ENCODE measurements around the gene SNORC.
"Not testable (repeated sequence)": the region's sequence is repeated elsewhere in the genome, so short reads cannot be mapped to it uniquely, and the experiment has no call there.

SNORC gene

DNA sequence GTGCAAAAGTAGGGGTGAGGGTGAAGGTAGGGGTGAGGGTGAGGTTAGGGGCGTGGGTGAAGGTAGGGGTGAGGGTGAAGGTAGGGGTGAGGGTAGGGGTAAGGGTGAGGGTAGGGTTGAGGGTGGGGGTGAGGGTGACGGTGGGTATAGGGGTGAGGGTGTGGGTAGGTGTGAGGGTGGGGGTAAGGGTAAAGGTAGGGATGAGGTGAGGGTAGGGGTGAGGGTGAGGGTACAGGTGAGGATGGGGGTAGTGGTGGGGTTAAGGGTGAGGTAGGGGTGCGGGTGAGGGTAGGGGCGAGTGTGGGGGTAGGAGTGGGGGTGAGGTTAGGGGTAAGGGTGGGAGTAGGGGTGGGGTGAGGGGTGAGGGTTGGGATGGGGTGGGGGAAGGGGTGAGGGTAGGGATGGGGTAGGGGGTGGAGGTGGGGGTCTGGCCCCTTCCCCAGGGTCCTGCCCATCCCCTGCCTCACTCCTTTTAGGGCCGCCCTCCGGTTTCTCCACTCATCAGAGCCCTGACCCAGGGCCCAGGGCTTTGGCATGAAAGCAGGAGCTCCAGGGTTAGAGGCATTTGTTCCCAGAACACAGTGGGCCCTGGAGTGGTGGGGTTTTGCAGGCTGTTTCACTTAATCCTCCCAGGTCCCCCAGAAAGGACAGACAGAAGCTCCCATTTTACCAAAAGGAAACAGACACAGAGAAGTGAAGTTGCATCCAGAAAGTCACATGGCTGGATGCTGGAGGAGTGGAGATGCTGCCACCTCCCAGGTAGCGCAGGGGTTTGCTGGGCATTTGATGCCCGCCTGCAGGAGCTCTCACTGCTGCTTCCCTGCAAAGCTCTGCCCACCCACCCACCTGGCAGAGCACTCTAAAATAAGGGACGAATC, 26.9 kb downstream of the SNORC start:
- no peak for DNase-seq (ENCODE audit: low spot score)

DNA sequence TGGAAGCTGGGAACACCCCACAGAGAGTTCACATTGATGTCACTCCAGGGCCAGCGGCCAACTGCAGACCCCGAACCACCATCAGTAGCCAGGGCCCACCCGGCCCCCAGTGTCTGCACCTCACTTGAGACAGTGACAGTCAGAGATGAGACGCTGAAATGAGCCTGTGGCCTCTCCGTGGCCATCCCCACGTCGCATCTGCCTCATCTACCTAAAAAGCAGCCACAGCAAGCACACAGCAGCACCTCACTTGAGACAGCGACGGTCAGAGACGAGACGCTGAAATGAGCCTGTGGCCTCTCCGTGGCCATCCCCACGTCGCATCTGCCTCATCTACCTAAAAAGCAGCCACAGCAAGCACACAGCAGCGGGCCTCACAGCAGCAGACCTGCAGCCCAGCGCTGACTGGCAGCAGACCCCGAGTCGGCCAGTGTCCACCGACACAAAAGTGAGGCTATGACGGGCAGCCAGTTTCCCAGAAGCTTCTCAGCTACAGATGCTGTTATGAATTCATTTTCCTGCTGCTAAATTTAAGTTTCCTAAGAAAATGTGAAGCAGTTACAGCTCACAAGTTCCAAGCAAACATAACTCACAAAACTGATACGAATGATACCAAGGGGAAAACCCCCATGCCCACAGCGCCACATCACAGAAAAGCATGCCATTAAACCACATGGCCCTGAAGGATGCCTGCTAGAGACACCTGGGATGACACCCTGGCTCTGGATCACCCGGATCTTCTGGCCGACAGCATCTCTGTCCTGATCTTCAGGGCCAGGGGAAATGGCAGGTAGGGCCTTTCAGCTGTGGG, 27.7 kb downstream of the SNORC start:
- no peak for DNase-seq (ENCODE audit: low spot score)

DNA sequence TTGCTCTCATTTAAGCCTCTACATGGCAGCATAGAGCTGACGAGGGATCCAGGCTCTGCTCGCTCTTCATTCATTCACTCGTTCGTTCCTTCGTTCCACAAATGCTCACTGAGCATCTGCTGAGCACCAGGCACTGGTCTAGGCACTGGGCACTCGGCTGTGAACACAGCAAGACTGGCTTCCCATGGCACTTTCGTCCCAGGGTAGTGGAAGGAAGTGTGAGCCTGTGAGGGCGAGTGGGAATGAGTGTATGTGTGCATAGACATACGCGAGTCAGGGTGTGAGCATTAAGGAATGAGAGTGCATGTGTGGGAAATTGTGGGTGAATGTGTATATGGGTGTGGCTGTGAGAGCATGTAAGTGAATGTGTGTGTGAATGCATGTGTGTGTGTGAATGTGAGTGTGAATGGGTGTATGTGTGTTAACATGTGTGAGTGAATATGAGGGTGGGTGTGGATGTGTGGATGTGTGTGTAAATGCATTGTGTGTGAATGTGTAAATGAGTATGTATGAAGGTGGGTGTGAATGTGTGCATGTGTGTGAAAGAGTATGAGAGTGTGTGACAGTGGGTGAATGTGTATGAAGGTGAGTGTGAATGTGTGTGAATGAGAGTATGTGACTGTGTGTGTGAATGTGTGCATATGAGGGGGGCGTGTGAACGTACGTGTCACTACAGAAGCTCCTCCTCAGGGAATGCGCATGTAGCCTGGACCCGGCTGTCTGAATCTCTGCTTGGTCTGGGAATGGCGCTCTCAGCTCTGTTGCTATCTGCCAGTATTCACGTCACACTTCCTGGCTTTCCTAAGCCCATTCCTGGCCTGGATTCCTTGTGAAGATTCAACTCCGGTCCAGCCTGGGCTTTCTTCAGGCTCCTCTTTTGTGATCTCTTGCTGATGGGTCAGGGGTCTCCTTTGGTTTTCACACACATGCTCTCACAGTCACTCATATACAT, 28.8 kb downstream of the SNORC start:
- no peak for DNase-seq (ENCODE audit: low spot score)

DNA sequence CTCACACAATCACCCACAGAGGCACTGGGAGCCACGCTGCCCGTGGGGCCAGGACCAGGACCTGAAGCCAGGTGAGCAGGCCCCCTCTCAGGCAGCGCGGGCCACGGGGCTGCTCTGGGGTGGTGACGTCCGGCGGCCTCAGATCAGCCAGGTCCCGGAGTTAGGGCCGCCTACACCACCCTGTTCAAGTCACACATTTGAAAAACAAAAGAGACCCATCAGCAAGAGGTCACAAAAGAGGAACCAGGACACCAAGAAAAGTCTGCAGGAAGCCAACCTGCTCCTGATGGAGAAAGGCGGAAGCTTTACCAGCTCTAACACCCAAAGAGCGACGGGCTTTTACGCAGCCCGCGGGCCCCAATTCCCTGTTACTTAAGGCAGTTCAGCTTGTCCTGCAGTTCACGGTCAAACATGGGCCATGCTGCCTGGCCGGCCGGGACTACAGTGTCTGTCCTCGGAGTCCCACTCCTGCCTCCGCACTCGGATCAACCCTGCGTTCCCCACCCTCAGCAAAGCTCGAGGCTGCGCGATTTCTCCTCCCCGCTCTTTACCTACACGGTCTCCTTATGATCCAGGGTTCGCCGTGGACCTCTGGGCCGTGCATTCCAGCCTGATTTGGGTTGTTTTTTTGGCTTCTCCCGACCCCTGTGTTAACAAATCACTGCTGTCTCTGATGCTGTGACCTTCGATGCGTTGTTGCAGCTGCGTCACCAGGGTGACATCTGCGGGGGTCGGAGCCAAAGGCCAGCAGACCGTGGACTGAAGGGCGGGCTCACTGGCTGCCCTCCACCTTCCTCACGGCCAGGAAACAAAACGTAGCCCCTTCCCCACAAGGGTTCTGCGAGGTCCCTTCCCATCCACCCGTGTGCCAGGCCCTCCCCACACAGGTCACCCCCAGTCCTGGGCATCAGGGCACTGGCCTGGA, 31.0 kb downstream of the SNORC start:
- DNase-seq (ENCODE audit: low spot score) = no peak

DNA sequence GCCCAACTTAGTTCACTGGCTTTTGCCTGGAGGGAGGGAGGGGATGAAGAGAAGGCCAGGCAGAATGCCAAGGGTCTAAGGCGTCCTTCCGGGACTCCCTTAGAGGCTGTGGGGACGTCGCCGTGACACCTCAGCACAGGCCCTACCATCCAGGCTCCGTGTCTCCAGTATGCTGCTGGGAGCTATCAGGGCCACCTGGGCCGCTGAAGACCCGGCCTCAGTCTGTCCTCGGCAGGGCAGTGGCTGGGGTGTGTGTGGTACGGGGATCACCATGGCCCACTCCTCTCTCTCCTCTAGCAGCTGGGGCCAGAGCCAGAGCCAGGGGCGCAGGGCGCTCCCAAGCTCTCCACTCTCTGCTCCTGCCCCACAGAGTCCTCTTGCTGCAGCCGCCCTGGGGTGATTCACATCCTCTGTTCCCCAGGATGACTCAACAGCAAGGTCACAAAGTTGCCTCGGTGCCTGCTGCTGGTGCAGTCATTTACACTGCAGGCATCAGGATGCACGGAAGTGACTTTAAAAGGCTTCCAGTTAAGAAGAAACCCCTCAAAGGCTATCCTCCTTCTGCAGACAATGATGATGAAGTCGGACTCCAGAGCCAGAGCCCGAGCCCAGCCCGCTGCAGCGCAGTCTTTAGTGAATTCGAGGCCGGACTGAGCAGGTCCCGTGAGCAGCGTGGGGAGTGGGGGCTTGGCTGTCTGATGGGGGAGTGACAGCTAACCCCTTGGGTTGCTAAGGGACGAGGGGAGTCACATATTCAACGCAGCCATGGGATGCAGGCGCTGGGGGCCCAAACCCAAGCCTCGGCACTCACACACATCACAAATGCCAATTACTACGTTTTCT, 31.9 kb downstream of the SNORC start:
- DNase-seq (ENCODE audit: low spot score) = peak; percentile 53

DNA sequence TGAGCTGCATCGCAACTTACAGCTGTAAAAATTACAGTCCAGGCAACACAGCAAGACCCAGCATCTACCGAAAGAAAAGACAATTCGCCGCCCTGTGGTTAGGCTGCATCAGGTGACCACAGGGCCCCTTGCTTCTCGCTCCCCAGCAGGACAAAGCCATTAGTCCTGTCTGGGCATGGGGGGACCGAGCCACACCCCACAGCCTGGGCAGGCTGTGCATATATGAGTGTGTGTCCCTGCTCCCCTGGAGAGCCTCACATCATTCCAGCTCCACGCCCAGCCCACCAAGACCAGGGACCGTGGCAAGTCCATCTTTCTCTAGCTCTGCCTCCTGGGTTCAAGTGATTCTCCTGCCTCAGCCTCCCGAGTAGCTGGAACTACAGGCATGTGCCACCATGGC, 33.9 kb downstream of the SNORC start:
- DNase-seq (ENCODE audit: low spot score) = no peak

DNA sequence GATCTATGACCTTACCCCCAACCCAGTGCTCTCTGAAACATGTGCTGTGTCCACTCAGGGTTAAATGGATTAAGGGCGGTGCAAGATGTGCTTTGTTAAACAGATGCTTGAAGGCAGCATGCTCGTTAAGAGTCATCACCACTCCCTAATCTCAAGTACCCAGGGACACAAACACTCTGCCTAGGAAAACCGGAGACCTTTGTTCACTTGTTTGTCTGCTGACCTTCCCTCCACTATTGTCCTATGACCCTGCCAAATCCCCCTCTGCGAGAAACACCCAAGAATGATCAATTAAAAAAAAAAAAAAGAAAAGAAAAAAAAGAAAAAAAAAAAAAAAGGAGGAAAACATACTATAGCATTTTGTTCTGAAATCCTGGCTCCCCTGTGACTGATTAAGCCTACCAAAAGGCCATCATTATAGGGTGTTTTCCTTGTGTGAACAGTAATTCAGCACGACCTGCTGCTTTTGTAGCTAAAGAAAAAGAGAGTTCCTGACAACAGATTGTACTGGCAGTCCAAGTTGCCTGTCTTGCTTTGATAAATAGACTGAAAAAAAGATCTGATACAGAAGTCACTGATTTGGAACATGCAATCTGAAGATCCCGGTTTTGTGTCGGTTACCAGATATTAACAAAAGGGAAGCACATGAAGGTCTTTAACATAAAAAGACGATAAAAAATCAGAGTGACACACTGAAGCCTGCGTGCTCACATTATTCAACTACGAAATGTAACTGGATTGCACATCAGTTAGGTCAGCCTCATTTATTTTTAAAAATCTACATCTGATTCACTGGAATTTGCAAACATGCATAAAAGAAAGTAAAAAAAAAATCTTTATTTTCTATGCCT, 37.0 kb downstream of the SNORC start:
- DNase-seq (ENCODE audit: low spot score) = not testable (repeated sequence)

DNA sequence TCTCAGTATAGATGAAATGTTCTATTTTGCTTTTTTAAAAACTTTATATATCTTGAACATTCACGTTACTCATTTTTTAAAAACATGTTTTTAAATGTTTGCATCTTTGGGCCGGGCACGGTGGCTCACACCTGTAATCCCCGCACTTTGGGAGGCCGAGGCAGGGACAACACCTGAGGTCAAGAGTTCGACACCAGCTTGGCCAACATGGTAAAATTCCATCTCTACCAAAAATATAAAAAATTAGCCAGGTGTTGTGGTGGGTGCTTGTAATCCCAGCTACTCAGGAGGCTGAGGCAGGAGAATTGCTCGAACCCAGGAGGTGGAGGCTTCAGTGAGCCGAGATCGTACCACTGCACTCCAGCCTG, 37.6 kb downstream of the SNORC start:
- DNase-seq (ENCODE audit: low spot score) = not testable (repeated sequence)

DNA sequence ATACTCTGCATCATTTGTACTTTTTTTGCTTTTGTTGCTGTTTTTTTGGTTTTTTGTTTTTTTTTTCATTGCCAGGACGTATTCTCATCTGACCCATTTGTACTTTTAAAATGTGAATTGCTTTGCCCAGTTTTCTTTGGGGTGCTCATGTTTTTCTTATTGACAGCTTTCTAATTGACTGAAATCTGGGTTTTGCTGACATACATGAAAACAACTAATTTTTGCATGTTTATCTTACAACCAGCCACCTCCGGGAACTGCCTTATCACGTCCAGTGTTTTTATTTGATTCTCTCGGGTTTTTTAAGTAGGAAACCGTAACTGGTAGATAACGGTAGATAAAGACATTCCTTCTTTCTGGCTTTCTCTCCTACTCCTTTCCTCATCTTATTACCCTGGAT, 38.6 kb downstream of the SNORC start:
- DNase-seq (ENCODE audit: low spot score) = no peak

DNA sequence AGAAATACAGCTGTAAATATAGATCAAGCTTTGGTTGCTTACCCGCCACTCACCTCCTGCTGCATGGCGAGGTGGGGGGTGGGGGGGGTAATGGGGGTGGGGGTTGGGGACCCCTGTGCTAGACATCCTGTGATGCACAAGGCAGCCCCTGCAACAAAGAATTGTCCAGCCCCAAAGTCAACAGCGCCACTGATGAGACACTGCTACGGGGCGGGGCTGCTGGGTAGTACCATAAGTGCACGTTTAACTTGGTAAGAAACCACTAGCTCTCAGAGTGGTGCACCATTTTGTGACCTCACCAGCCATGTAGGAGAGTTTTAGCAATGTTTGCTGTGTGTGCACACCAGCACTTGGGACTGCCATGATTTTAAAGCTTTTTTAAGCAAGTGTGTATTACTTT, 40.3 kb downstream of the SNORC start:
- DNase-seq (ENCODE audit: low spot score) = no peak

DNA sequence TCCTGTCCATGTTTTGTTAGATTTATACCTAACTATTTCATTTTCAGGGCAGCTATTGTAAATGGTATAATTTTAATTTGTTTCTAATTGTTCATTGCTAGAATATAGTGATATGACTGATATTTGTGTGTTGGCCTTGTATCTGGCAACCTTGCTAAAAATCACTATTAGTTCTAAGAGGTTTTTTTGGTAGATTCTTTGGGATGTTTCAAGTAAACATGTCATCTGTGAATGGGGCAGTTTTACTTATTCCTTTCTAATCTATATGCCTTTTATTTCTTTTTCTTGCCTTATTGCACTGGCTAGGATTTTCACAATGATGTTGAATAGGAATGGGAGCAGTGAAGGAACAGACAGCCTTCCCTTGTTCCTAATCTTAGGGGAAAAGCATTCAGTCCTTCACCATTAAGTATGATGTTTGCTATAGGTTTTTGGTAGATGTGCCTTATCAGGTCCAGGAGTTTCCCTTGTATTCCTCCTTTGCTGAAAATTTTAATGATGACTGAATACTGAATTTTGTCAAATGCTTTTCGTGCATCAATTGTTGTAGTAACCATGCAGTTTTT, 41.7 kb downstream of the SNORC start:
- no peak for DNase-seq (ENCODE audit: low spot score)

DNA sequence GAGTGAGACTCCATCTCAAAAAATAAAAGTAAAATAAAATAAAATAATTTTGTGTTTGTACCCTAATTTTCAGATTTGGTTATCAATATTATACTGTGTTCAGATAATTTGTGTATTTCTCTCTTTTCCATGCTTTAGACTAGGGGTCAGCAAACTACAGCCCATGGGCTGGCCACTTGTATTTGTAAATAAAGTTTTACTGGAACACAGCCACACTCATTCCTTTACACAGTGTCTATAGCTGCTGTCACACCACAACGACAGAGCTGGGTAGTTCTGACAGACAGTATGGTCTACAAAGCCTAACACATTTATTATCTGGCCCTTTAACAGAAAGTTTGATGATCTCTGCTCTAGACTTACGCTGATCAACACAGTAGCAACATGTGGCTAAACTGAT, 43.8 kb downstream of the SNORC start:
- DNase-seq (ENCODE audit: low spot score) = no peak

DNA sequence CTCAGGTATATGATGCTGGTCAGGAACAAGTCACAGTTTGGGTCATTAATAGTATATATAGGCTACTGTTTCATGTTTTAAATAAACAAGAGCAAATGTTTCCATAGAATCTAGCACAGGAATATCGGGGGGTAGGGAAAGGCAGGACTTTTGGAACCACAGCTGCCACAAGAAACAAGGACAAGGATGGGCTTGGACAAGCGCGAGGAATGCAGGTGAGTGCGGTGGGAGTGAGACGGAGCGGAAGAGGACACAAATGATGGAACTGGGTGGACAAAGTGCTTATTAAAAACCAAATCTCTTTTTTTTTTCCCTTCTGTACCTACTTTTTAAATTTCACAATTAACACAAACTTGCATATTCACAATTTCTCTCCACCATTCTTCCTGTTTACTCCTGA, 49.1 kb downstream of the SNORC start:
- DNase-seq (ENCODE audit: low spot score) = no peak

DNA sequence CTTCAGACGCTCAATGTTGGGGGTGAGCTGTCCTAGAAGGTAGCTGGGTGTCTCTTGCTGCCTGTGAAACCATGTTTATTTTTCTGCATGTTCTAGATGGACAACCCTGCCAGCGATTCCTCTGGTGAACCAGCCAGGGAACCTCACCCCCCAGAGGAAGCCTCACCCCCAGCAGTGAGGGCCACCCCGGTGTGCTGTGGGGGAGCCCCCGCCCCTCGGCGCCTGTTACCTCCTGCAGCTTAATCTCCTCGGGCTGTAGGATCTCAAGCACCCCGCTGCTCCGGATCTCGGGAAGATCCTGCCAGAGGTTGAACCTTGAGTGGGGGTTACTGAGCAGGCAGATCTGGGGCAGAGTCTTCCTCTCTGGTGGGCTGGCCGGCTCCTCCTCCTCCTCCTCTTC, 50.0 kb downstream of the SNORC start:
- no peak for DNase-seq (ENCODE audit: low spot score)

DNA sequence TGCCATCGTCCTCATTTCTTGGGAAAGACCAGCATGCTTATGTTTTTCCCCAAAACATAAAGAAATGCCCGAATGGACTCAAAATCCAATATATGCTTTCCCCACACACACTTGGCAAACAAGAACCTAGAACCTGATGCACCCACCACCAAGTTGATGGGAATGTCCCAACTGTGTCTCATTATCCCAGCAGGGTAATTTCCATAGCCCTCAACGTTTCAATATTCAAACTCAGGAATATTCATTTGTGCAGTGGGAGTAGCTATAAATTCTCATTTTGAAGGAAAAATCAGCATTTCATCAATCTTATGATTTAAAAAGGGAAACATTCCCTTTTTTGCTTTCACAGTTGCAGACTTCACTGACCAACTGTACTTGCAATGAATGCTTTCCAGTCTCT, 50.7 kb downstream of the SNORC start:
- DNase-seq (ENCODE audit: low spot score) = no peak

DNA sequence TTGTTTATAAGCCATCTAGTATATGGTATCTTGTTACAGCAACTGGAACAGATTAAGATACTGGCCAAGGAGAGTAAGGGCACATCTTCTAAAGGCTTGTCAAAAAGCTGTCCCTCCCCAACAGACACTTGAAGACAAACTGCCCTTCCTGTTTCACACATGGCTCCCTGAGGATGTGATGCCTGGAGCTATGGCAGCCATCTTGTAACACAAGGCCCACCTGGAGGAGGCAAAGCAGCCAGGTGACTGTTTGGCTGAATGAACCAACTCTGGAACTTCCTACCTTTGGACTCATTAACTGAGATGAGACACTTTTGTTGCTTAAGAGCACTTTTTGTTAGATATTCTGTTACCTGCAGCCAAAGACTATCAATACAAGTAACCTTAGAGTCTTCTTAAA, 54.4 kb downstream of the SNORC start:
- DNase-seq (ENCODE audit: low spot score) = no peak

DNA sequence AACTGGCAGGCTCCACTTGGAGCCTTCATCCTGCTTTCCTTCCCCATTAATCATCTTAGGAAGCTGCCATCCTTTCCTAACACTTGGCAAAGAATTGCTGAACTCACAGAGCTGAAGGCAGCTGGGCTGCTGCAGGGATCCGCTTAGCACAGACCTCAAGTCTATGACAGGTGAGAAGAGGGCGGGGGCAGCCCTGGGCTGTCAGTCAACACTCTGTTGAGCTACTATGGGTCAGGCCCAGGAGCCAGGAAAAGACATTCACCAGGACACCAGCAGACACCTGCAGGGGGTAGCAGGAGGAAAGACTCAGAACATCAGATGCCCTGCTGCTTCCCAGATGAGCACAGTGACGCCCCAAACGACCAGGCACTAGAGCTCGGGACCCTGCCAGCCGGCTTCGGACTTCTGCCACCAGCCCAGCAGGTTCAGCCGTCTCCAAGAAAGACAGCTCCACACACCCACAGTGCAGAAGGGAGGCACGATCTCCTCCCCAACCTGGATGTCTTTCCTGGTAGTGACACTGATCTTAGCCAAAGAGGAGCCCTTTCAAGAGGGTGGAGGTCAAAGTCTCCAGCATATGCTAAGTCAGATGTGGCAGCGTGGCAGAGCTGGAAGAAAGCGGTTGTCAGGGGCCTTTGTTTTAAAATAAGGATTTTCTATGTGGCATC, 55.2 kb downstream of the SNORC start:
- no peak for DNase-seq (ENCODE audit: low spot score)

DNA sequence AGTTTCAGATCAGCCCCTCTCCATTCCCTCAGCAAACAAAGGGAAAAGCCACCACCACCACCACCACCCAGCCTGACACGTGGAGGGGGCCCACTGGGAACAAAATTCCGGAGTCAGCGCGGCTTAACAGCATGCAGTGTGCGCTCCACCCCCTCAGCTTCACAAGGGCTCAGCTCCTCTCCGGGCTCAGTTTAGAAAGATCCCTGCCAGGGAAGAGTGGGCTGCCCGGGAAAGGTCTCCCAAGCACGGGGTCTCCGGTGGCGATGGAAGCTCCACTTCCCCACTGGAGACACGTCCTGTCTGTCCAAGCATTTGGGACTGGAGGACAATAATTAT, 55.7 kb downstream of the SNORC start:
- DNase-seq (ENCODE audit: low spot score) = no peak

Data from LoVo (cell line).